NOMO-1 treated with dmso at 0.1 percent for 144 hours (cell line): ENCODE measurements around the gene GALNT7.

Experiments
- DNase-seq: peaks from one replicate; lab custom pipeline; 2025; ENCODE audit not compliant: unreplicated experiment; lab: John Stamatoyannopoulos, UW

GALNT7 gene

GRCh38 chr4:173291899-173292298, 123.3 kb downstream of the GALNT7 start:
- DNase-seq: no peak

GRCh38 chr4:173293663-173294062, 125.1 kb downstream of the GALNT7 start:
- DNase-seq: no peak

GRCh38 chr4:173294444-173294843, 125.8 kb downstream of the GALNT7 start:
- DNase-seq: no peak

- no peak for DNase-seq
Measured at GRCh38 chr4:173301518-173302201, 133.0 kb downstream of the GALNT7 start.

- DNase-seq: no peak
Measured at GRCh38 chr4:173307778-173308177, 139.2 kb downstream of the GALNT7 start.

GRCh38 chr4:173311368-173311767, 142.8 kb downstream of the GALNT7 start:
- DNase-seq: no peak

GRCh38 chr4:173314715-173315114, 146.1 kb downstream of the GALNT7 start:
- DNase-seq: no peak

GRCh38 chr4:173316060-173316459, 147.4 kb downstream of the GALNT7 start:
- DNase-seq: no peak

GRCh38 chr4:173317004-173317403, 148.4 kb downstream of the GALNT7 start:
- no peak for DNase-seq

- DNase-seq: no peak
Measured at GRCh38 chr4:173318240-173318639, 149.6 kb downstream of the GALNT7 start.

- DNase-seq: no peak
Measured at GRCh38 chr4:173318648-173319211, 150.1 kb downstream of the GALNT7 start.

GRCh38 chr4:173319696-173320095, 151.1 kb downstream of the GALNT7 start:
- no peak for DNase-seq

GRCh38 chr4:173325007-173325736, 156.6 kb downstream of the GALNT7 start:
- DNase-seq: no peak

GRCh38 chr4:173328236-173328901, 159.8 kb downstream of the GALNT7 start:
- DNase-seq: no peak

GRCh38 chr4:173330590-173330989, 162.0 kb downstream of the GALNT7 start:
- no peak for DNase-seq

GRCh38 chr4:173332021-173332487, 163.4 kb downstream of the GALNT7 start:
- peak; percentile 28 for DNase-seq

- no peak for DNase-seq
Measured at GRCh38 chr4:173332963-173333657, 164.5 kb downstream of the GALNT7 start.

- no peak for DNase-seq
Measured at GRCh38 chr4:173333658-173334084, 165.1 kb downstream of the GALNT7 start.

- DNase-seq: peak; percentile 99
Measured at GRCh38 chr4:173334085-173334890, 165.7 kb downstream of the GALNT7 start, which contains the start of gene HMGB2. HMGB2 (minus strand) TSS chr4:173334358; CDS start chr4:173333649, 709 bp downstream.
